Eye (tissue), 1 donor: ENCODE results near the gene ELL2.
"Not testable (repeated sequence)": the region's sequence is repeated elsewhere in the genome, so short reads cannot be mapped to it uniquely, and the experiment has no call there.

Experiments
- DNase-seq: peaks from one replicate; pipeline ENCODE4 v3.0.0-alpha.2; 2015

Gene ELL2

DNA sequence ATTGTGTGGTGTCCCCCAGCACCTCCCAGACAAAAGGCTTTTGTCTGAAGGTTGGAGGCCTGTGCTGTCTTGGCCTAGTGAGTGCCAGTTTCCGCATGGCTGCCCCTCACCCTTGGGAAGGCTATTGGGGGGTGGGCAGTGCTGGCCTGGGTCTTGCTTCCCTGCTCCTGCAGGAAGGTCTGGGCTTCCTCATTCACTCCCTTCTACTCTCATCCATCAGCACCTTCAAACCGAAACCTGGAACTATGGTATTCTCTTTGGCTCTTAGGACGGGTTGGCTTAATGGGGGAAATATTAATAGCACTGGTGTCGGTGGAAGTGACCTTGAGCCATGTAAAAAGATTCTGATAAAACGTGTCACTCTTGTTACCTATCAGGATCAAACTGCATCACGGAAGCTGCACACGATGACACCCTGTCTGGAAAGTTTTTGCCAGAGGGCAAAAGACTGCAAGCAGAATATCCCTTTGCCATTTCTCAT lies 105.1 kb downstream of the ELL2 start:
- peak; percentile 84 for DNase-seq

DNA sequence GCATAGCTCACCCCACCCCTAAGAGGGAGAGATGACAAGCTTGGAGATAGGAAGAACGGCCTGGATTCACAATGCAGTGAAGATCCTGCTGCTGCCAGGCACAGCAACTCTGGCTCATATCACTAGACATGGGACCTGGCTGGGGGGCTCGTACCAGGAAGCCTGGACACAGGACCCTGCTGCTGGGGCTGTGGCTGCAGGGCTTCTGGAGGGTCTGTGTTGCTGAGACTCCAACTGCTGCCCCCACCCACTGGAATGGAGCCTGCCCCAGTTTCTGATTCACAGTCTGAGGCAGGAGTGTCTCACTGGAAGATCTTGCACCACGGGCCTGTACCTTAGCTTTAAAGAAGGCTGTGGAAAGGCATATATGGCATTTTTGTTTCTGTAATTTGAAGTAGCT lies 108.2 kb downstream of the ELL2 start:
- no peak for DNase-seq

DNA sequence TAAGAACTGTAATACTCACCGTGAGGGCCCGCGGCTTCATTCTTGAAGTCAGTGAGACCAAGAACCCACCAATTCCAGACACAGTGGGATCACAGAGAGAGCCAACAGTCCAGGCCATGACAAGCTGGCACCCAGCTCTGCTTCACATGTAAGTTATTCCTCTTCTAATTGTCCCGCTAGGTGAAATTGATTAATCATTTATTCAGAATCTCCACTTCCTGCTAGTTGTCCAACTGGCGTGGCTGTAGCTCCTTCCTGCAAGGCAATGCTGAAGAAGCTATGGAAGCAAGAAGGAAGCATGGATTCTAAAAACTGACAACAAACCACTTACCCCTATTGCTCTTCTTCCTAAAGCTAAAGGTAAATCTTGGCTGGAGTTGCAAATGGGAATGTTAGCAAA lies 109.1 kb downstream of the ELL2 start:
- no peak for DNase-seq

DNA sequence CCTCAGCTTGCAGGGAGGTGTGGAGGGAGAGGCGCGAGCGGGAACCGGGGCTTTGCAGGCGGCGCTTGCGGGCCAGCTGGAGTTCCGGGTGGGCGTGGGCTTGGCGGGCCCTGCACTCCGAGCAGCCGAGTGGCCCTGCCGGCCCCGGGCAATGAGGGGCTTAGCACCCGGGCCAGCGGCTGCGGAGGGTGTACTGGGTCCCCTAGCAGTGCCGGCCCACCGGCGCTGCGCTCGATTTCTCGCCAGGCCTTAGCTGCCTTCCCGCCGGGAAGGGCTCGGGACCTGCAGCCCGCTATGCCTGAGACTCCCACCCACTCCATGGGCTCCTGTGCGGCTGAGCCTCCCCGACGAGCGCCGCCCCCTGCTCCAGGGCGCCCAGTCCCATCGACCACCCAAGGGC lies 110.5 kb downstream of the ELL2 start:
- DNase-seq = not testable (repeated sequence)

DNA sequence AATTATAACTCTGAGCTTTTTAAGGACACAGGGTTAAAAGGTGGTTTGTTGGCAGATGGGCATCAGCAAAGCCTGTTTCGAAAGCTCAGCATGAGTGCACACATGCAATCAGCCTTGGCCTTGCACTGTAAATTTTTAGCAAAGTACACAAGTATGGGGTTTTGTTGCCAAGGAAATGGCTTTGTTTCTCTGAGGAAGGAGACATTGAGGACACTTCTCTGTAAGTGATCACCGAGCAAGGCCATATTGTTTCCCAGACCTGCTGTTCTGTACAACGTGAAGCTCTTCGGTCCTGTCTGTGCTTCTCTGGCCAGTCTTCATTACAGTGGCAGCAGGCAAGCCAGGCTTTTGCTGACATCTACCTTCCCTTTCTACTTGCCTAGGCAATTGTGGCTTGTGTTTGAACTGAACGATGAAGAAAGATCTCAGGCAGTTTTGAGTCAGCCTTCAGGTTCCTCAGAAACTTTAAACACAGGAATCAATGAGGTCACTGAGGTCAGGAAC lies 111.2 kb downstream of the ELL2 start:
- no peak for DNase-seq

DNA sequence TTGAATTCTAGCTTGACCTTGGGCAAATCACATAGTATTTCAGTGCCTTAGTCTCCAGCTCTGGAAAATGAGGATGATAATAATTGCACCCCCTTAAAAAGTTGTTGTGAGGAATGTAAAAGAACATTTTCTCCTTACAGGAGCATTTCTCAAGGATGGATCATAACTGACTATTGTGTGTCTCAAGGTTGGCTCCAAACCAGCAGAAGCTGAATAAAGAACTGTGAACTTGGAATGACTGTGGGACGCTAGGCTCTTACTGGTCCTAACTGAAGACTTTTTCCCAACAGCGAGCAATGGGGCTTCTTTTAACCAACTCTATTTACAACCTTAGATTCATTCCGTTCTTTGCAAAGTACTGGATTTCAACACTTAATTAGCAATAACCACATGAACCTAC lies 113.0 kb downstream of the ELL2 start:
- no peak for DNase-seq

DNA sequence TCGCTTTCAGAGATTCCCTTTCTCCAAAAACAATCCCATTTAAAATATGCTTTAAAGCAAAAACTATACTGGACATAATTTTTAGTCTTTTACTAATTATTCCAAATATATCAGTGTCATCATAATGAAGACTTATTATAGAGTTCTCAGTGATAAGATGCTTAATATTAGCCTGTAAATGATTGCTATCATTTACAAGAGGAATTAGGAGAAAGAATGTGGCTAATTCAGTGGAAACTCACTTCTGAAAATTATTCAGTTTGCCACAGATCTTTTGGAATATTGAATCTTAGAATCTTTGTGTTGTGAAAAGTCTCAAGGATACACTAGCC lies 114.4 kb downstream of the ELL2 start:
- DNase-seq = no peak

DNA sequence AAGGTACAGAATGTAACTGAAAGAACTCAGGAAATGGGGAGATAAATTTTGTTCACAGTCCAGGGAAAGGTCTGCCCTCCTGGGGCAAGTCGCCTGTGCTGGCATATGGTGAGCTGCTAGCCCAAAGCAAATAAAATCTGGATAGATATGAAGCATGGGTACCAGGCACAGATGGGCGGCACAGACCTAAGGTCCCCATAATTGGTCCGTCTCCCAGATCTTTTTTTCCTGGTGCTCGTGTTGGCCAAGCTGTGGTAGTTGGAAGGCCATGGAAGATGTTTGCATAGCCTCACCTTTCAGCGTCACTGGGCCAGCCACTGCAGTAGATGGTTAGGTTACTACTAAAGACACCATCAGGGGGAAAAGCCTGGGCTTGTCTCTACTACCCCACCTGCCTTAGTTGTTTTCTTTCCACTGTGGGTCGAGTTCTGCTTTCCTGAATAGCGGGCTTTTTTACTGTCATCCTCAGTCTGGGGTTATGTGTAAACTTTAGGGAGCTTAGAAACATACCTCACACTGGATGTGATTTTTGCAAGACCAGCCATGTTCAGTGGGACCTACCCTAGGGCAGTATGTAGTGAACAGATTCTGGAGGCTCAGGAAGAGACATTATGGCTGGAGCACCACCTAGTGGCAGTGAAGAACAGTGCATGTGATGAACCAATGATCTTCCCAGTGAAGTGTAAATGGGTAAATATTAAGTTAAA lies 114.9 kb downstream of the ELL2 start:
- peak; percentile 90 for DNase-seq

DNA sequence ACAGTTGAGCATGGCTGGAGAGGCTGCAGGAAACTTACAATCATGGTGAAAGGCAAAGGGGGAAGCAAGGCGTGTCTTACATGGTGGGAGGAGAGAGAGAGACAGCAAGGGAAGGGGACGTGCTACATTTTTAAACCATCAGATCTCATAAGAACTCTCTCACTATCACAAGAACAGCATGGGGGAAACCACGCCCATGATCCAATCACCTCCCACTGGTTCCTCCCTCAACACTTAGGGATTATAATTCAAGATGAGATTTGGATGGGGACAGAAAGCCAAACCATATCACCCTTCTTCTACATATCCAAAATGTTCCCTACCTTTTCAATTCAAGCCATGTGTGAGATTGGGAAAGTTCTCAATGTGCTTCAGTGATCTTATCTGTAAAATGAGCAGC lies 116.3 kb downstream of the ELL2 start:
- DNase-seq = no peak

DNA sequence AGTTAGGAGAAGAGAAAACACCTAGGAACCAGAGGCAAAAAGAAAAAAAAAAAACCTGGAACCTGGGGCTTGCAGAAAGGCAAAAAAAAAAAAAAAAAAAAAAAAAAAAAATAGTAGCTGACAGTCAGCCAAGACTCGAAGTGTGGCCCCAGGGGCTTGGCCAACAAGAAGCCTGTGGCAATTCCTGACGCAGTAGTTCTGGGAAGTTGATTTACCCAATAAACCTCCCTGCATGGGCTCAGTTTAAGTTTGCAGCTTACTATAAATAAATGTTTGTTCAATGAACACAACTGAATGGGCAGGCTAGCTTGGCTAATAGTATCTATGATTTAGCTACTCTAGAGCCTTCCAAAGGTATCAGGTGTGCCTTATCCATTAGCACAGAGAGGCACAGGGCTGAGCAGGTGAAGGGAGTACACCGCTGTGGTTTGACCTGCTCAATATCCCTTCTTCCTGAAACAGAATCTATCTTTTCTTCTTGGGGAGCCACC lies 117.9 kb downstream of the ELL2 start:
- DNase-seq = no peak

DNA sequence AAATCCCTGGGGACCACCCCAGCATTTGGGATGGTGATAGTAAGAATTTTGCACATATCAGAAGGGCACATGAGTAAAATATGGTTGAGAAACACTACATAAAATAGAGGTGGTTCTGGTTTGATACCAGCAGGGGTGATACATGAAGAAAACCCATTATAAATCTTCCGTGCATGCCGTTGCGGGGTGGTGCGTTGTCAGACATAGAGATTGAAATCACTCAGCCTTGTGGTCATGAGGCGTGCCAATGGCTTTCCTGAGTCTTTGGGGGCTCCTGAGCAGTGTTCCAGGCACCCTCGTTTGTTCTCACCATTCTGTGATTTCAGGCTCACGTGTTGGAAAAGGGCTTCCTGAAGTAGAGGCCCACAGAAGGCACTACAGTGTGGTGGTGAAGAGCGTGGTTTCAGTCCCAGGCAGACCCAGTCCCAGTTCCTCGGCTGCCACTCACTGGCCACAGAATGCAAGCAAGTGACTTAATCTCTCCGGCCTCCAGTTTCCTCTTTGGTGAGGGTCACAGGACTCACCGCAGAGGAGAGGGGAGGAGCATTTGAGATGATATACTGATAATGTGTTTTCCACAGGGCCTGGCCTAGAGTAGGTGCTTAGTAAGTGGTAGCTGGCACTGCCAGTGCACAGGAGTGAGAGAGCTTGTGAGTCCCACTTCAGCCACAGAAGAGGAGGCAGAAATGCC lies 118.7 kb downstream of the ELL2 start:
- DNase-seq = no peak

DNA sequence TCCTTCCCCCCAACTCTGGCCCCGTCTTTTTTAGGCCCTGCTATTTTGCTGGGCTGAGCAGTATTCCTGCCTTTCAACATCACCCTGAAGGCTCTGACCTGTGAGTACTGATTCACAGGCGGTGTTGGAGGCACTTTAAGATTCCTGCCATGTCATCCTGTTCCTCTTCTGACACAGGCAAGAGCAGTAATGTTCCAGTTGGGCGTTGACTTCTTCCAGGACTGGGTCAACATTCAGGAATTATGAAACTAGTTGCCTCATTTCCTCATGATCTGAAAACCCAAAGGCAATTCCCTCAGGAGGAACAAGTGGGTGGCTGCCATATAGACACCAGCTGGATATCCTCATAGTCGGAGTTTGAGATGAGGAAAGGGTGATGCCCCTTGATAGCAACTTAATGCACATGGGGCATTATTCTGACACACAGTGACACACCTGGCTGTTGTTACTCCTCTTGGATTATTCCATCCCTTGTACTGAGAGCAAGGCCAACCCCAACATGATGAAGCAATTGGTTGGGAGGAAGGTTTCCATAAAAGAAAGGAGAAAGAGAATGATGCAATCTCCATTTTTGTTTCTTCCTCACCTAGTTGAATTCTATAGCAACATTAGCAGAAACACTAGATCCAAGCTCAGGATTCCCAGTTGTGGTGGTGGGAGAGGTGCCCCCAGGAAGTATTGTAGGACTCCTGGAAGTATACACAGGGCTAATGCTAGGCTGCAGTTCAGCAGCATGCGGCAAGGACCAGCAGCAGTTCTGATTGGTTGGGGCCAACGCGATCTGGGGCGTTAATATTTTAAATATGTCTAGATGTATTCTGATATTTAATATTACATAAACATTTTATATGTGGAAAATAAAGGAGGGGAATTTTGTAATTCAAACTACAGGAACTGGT lies 119.5 kb downstream of the ELL2 start:
- no peak for DNase-seq

DNA sequence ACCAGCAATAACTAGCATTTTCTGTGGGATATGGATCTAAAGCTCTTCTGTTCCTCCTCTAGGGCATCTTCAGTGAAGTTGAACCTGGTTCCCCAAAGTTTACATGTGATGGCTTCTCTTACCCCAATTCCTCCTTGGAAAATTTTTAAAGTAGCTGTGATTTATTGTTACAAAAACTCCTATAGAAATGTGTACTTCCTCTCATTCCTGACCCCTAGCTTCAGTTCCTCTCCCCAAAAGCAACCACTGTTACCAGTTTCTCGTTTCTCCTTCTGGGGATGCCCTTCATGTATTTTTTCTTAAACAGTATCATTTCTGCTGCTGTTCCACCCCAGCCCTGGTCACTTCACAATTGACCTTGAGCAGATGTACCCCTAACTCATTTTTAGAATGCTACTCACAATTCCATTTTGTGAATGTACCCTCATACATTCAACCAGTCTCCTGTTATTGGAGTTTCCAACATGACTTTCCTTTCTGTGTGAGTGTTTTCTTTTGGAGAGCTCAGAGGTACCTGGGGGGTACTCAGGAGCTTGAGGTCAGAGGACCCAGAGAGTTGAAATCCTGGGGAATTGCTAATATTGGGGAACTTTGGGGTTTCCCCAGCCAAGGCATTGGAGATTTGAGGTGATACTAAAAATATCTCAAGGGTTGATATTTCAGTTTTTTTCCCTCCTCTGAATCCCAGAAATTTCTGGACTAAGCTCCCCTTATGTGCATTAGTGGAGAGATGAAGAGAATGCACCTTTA lies 120.5 kb downstream of the ELL2 start:
- no peak for DNase-seq

DNA sequence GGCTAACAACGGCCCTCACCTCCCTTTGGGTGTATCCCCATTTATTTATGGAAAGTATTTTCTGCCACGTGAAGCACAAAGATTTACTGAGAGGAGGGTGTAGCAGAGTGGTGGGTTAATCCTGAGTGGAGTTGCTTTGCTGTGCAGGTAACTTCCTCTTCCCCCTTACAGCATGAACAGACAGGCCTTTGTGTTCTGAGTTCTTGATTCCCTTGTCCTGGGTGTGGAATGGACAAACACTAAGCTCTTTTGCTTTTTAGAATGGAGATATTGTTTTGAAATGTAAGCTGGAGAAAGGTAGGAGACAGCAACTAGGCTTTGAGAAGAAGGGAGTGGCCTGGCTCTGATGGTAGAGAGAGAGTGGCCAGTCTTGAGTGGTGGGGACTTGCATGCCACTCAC lies 122.0 kb downstream of the ELL2 start:
- no peak for DNase-seq

DNA sequence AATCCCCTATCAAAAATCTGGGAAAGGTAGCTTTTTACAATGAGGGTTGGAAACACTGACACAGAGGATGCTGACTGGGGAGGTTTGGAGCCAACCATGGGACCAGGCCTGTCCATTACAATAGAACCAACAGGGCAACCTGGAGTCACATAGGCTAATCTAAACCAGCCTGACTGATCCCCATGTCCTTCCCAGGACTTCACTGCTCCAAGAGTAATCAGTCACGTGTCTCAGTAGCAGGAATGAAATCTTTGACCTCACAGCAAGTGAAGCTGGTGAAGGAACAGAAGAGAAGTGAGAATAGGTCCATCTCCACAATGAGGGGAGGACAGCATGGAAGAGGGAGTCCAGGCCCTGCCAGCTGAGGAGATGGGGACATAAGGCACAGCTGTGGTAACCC lies 123.1 kb downstream of the ELL2 start:
- no peak for DNase-seq

DNA sequence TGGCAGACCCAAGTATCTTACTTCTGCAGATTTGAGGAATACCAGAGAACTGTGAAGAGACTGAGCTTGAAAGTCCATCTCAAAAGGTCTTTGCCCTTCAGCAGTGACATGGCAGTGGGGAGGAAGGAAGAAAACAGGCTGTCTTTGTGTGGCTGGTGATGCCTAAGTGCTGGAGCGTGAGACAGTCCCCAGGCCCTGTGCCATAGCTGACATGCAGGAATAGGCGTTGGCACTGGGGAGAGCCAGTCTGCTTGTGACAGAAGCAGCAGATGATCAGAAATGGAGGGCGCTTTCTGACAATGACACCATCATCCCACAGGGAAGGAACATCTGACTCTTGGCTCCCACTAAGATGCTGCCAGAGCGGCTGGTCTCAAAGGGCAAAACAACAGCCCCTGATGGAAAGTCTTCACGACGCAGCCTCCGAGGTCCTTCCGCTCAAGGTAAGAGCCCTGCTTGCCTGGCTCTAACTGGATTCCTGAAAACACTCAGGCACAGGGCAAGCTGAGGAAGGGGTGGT lies 123.6 kb downstream of the ELL2 start:
- DNase-seq = no peak

DNA sequence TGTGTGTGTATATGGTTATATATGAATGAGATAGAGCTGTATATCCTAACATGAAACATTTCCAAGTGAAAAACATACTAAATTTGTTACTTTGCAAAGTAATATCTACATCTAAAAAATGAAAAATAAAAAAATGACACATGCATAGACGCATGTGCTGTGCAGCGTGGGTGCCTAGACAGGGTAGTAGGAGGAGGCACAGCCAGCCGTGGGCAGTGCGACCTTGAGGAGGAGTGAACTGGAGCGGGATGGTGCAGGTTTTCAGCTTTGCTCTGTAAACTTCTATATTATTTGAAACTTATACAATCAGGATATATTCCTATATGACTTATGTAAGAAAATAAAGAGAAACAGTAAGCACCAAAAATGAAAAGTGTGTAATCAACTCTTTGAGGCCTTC lies 124.2 kb downstream of the ELL2 start:
- DNase-seq = no peak

DNA sequence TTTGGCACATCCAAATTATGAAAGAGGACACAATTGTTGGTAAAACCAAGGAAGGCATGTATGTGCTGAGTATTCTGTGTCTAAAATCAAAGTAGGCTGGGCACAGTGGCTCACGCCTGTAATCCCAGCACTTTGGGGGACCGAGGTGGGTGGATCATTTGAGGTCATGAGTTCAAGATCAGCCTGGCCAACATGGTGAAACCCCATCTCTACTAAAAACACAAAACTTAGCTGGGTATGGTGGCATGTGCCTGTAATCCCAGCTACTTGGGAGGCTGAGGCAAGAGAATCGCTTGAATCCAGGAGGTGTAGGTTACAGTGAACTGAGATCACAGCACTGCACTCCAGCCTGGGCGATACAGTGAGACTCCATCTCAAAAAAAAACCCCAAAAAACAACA lies 124.7 kb downstream of the ELL2 start:
- not testable (repeated sequence) for DNase-seq

DNA sequence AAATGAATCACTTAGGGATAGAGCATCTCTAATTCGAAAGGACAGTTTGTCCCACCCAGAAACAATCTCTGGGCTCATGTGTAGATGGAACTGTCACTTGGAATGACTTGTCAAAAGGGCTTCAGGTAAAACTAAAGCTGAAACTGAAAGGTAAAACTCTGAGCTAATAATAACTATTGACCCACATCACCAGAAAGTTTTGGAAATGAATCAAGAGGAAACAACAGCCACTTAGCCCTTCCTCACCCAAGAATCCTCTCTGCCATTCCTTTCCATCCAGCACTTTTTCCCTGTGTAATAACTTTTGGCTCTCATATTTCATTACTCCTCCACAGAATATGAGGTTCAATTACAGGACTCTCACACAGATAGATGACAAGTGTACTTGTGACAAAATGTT lies 125.1 kb downstream of the ELL2 start:
- no peak for DNase-seq

DNA sequence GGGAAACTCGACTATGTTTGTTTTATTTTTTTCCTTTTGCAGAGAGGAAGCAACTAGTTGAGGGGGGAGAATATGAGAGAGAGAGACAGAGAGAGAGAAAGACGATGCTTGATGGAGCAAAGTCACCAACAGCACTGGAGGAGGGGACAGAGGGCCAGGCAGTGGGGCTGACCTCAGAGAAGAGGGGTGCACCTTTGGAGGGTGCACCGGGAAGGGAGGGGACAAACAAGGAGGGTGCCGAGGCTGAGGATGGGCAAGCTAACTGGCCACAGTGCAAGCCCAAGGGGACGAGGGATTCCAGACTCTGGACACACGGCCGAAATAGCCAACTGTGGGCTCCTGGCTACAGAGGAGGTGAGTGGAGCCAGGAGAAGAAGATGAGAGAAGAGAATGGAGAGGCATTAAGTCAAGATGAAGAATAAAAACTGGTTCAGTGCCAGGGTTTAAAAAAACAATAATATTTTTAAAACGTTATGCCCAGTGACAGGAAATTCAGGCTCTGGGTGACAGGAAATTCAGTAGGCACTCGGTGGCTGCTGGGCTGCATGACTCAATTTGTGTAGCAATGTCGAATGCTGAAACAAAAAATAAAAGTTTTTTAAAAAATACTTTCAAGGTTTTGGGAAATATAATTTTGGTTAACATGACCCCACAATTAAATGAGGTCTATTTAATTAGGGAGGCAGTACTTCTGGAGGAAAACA lies 125.8 kb downstream of the ELL2 start:
- DNase-seq = no peak
